Loucy (cell line): ENCODE measurements around the gene OPA3.

Source experiments
- CTCF ChIP-seq: fragments of 200-600 bp; sonication (generic); conservative IDR thresholded peaks from 2 replicates; pipeline ENCODE4 v1.5.1; 2014; ENCODE audit warnings: mild to moderate bottlenecking, antibody characterized with exemption, low read length
- EZH2phosphoT487 ChIP-seq: fragments of 200-600 bp; IDR thresholded peaks from 2 replicates; pipeline ENCODE4 v1.6.1; 2018; ENCODE audit warnings: antibody characterized with exemption, mild to moderate bottlenecking, moderate library complexity, borderline replicate concordance

- TF ChIP-seq EZH2phosphoT487 (no peak), CTCF (no peak)
Observed at GRCh38 chr19:45503909-45504308, 80.7 kb downstream of the OPA3 start.
